ENCODE data around the gene TEX13A.

The TEX13A gene

GRCh38 chrX:105179644-105180043 lies 40.9 kb downstream of the TEX13A start:
- no peak for DNase-seq (ENCODE audit: low read depth, low spot score)

- no peak for DNase-seq (ENCODE audit: low read depth, low spot score)
Observed at GRCh38 chrX:105173071-105173470, 47.4 kb downstream of the TEX13A start.
